HepG2 (cell line): Measurements from ENCODE around the gene ITGB2. TPM values are rescaled to one million over a fixed set of nuclear protein-coding genes. Genes with fewer than 3 reads are reported as not detected.

Experiments used
- ATAC-seq: fragments of 200-7000 bp; cut with Tn5 transposase; 3 replicates; pipeline ENCODE4 v1.9.1; 2020; ENCODE audit warnings: mild to moderate bottlenecking, moderate library complexity
- BruUV-seq: library from RNA; stranded (reverse); fragments of 400-500 nt; replicated peaks from 2 replicates; lab custom pipeline; 2021; lab: Mats Ljungman, UMichigan
- CTCF ChIA-PET: fragments of 300-600 bp; formaldehyde crosslinking; extraction: SDS; loops from one replicate; lab custom pipeline; 2021; ENCODE audit warnings: low total read pairs, inconsistent platforms, low intra/inter-chr PET ratio; lab: Yijun Ruan, JAX
- POLR2A ChIA-PET: fragments of 350-600 bp; sonication (Branson Sonifier 250); formaldehyde crosslinking; loops from one replicate; lab custom pipeline; 2020; ENCODE audit warnings: antibody characterized with exemption, inconsistent platforms; lab: Yijun Ruan, JAX
- DNase-seq: peaks from one replicate; pipeline ENCODE4 v3.0.0-alpha.2; 2015; ENCODE audit warnings: low spot score
- FAIRE-seq: peaks from 3 replicates; lab custom pipeline; 2011; peaks lifted over from hg19 to GRCh38; lab: Jason Lieb, UNC
- H2AFZ ChIP-seq: one replicate; pipeline ENCODE4 v1.6.1; 2011; ENCODE audit warnings: low read length, inconsistent platforms
- H3K27ac ChIP-seq: fragments of 300-600 bp; 3 replicates; pipeline ENCODE4 v1.8.0; 2011; ENCODE audit warnings: mixed run types, mild to moderate bottlenecking, mixed read lengths, low read length, inconsistent platforms; ENCODE audit not compliant: insufficient read depth; ENCODE audit errors: extremely low read length
- H3K27me3 ChIP-seq, 2 experiments: fragments of 200-600 bp in 1 of 2; 2 replicates in 1 of 2; 3 replicates in 1 of 2; pipeline versions ENCODE4 v1.6.0 to v1.8.0; 2011; ENCODE audit warnings: low read length in 2 of 2, mild to moderate bottlenecking in 2 of 2, moderate library complexity in 2 of 2, inconsistent platforms in 1 of 2; ENCODE audit not compliant: insufficient read depth in 2 of 2, control insufficient read depth in 1 of 2
- H3K36me3 ChIP-seq, 2 experiments: fragments of 200-600 bp in 1 of 2; replicated peaks in 1 of 2; 2 replicates in 1 of 2; 3 replicates in 1 of 2; pipeline versions ENCODE4 v1.5.1 to v1.8.0; 2011; ENCODE audit warnings: low read length in 2 of 2, inconsistent platforms in 1 of 2; ENCODE audit not compliant: insufficient read depth in 2 of 2, control insufficient read depth in 1 of 2
- H3K4me1 ChIP-seq: 2 replicates; pipeline ENCODE4 v1.5.1; 2012; ENCODE audit warnings: low read length, inconsistent platforms; ENCODE audit not compliant: insufficient read depth
- H3K4me2 ChIP-seq: 2 replicates; pipeline ENCODE4 v1.6.0; 2011; ENCODE audit warnings: low read depth, low read length, inconsistent platforms
- H3K4me3 ChIP-seq, 3 experiments: fragments of 200-600 bp in 1 of 3; sonication (generic), shearing (Covaris generic) in 1 of 3; replicated peaks in 1 of 3; 2 replicates each; pipeline ENCODE4 v1.5.1; 2011 to 2016; ENCODE audit warnings: low read length in 3 of 3, inconsistent platforms in 2 of 3, low read depth in 2 of 3, mild to moderate bottlenecking in 2 of 3, control low read depth in 1 of 3, mixed read lengths in 1 of 3; ENCODE audit not compliant: insufficient read depth in 1 of 3
- H3K79me2 ChIP-seq: one replicate; pipeline ENCODE4 v1.6.1; 2011; ENCODE audit warnings: low read length, inconsistent platforms; ENCODE audit not compliant: insufficient read depth
- H3K9ac ChIP-seq: 2 replicates; pipeline ENCODE4 v1.6.0; 2011; ENCODE audit warnings: mild to moderate bottlenecking, low read depth, low read length, inconsistent platforms; ENCODE audit not compliant: insufficient read depth
- H3K9me3 ChIP-seq: 2 replicates; pipeline ENCODE4 v1.5.1; 2012; ENCODE audit warnings: mild to moderate bottlenecking, low read length
- H4K20me1 ChIP-seq: 2 replicates; pipeline ENCODE4 v1.6.0; 2011; ENCODE audit warnings: inconsistent platforms, mild to moderate bottlenecking, low read length, moderate library complexity; ENCODE audit not compliant: insufficient read depth
- BRD4 ChIP-seq: sonication (generic); formaldehyde crosslinking; IDR thresholded peaks from 2 replicates; pipeline ENCODE4 v1.4.0; 2020; ENCODE audit warnings: missing genetic modification reagents
- FOXA3 ChIP-seq: IDR thresholded peaks from 2 replicates; pipeline ENCODE4 v1.6.1; 2016; ENCODE audit warnings: missing genetic modification reagents, missing compliant biosample characterization
- JARID2 ChIP-seq: sonication (generic); formaldehyde crosslinking; IDR thresholded peaks from 2 replicates; pipeline ENCODE4 v1.8.1; 2023; ENCODE audit warnings: missing genetic modification reagents, inconsistent platforms; ENCODE audit not compliant: insufficient replicate concordance
- PRPF4 ChIP-seq: fragments of 200-400 bp; formaldehyde crosslinking; IDR thresholded peaks from 2 replicates; pipeline ENCODE4 v1.6.1; 2016; ENCODE audit warnings: low read length, low read depth; ENCODE audit not compliant: poor library complexity, severe bottlenecking
- RAD21 ChIP-seq: fragments of 450-650 bp; formaldehyde crosslinking; IDR thresholded peaks from 2 replicates; pipeline ENCODE4 v1.5.0; 2020; ENCODE audit warnings: mild to moderate bottlenecking
- ZNF143 ChIP-seq: sonication (generic); formaldehyde crosslinking; IDR thresholded peaks from 2 replicates; pipeline ENCODE4 v1.4.0; 2020; ENCODE audit warnings: missing genetic modification reagents
- WGBS: methylation state at CpG from one replicate; pipeline ENCODE4 v1.1.6; 2017; ENCODE audit warnings: low lambda C conversion rate; 5-methylcytosine and 5-hydroxymethylcytosine counted together
- in situ Hi-C: cut with HindIII; loops from 2 replicates; pipeline ENCODE4 v1.10.0; 2017; ENCODE audit warnings: low pct_unique_long_range_greater_than_20kb; ENCODE audit not compliant: extremely low pct_ligation_motif_present
- intact Hi-C: fragments of 100-400 bp; cut with micrococcal nuclease; formaldehyde crosslinking; loops from one replicate; pipeline ENCODE4 v1.10.0; 2022; ENCODE audit not compliant: unreplicated experiment
- polyA plus RNA-seq, 8 experiments: library from polyadenylated mRNA; depleted of rRNA in 3 of 8; stranded (reverse) in 7 of 8; unstranded in 1 of 8; fragments of >200 nt; fragmentation: Illumina TruSeq in 4 of 8; extraction: Trizol in 4 of 8; gene quantifications; 2 replicates each; pipeline versions ENCODE4 v1.2.1 to v1.2.3, GENCODE V29; 2011 to 2016; ENCODE audit warnings: low read depth in 4 of 8, missing spikeins in 1 of 8, mixed read lengths in 1 of 8; ENCODE audit not compliant: insufficient read depth in 1 of 8
- total RNA-seq, 5 experiments: library from RNA; depleted of rRNA; stranded (reverse); fragments of >200 nt; fragmentation: Illumina TruSeq; extraction: Trizol; gene quantifications; 2 replicates each; pipeline ENCODE4 v1.2.3, GENCODE V29; 2016; ENCODE audit warnings: low read depth in 1 of 5
- TF ChIP-seq, protein P1 (sequence below): sonication (generic); formaldehyde crosslinking; IDR thresholded peaks from 2 replicates; pipeline ENCODE4 v1.4.0; 2020; ENCODE audit warnings: missing genetic modification reagents
- TF ChIP-seq, protein P2 (sequence below): IDR thresholded peaks from 2 replicates; pipeline ENCODE4 v1.6.1; 2012; ENCODE audit warnings: low read length, improper control_type of control experiment
- TF ChIP-seq, protein P3 (sequence below): fragments of 450-650 bp; IDR thresholded peaks from 2 replicates; pipeline ENCODE4 v1.6.1; 2017; ENCODE audit warnings: mild to moderate bottlenecking

ITGB2 gene
- total and polyA plus RNA-seq, 2 of the 13 experiments (the other 11 are each of a cell fraction or from before 2014, with no cell fraction given), result 4.2 to 18.0 TPM

DNA sequence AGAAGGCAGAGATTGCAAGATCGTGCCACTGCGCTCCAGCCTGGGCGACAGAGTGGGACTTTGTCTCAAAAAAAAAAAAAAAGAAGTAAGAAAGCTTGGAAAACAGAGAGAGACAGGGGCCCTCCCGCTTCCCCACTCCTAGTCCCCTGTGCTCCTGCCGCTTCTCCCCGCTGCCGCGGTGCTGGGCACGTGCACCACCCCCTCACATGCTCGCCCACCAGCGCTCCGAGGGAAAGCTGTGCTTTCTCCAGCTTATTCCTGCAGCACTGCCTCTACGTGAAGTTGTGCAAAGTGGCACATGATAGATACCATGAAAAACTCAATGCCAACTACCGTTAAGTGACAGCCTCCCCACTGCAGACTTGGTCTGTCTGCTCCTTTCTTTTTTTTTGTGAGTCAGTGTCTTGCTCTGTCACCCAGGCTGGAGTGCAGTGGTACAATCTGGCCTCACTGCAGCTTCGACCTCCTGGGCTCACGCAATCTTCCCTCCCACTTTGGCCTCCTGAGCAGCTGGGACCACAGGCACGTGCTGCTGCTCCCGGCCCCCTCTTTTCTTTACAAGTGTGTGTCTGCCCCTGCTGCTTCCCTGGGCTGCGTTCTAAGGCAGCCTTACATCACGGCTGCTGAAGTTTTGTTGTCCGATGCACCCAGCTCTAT, 34.6 kb upstream of the ITGB2 start:
- BruUV-seq, result no TSS peak
- ATAC-seq (no peak), FAIRE-seq (no peak), DNase-seq (no peak)
- Histone ChIP-seq H3K9ac (no peak overlapping the region), H3K27ac (no peak overlapping the region), H3K9me3 (no peaks in the 10 kb centered on the region), H3K4me3 (no peak overlapping the region), H4K20me1 (peaks cover 22% of the 10 kb centered on the region; the same call in 1 of the 2 replicates), H2AFZ (no peak overlapping the region), H3K36me3 (peaks cover 37 to 83% of the 10 kb centered on the region in 2 experiments), H3K4me1 (no peaks in the 10 kb centered on the region), H3K27me3 (no peaks in the 10 kb centered on the region), H3K4me2 (no peak overlapping the region), H3K79me2 (peaks cover 50% of the 10 kb centered on the region)
- intact Hi-C loops, result no loop called here
- WGBS, result 97% methylated on average over 21 of the region's 21 CpGs
- CTCF ChIA-PET, result no interaction called here
- in situ Hi-C loops, result no loop called here
- POLR2A ChIA-PET, result no interaction called here
- TF ChIP-seq JARID2 (CRISPR knock-in tag) (no peak), BRD4 (CRISPR knock-in tag) (no peak), ZNF143 (CRISPR knock-in tag) (no peak), FOXA3 (CRISPR knock-in tag) (no peak), PRPF4 (no peak), RAD21 (no peak)
- TF ChIP-seq, protein P1, sequence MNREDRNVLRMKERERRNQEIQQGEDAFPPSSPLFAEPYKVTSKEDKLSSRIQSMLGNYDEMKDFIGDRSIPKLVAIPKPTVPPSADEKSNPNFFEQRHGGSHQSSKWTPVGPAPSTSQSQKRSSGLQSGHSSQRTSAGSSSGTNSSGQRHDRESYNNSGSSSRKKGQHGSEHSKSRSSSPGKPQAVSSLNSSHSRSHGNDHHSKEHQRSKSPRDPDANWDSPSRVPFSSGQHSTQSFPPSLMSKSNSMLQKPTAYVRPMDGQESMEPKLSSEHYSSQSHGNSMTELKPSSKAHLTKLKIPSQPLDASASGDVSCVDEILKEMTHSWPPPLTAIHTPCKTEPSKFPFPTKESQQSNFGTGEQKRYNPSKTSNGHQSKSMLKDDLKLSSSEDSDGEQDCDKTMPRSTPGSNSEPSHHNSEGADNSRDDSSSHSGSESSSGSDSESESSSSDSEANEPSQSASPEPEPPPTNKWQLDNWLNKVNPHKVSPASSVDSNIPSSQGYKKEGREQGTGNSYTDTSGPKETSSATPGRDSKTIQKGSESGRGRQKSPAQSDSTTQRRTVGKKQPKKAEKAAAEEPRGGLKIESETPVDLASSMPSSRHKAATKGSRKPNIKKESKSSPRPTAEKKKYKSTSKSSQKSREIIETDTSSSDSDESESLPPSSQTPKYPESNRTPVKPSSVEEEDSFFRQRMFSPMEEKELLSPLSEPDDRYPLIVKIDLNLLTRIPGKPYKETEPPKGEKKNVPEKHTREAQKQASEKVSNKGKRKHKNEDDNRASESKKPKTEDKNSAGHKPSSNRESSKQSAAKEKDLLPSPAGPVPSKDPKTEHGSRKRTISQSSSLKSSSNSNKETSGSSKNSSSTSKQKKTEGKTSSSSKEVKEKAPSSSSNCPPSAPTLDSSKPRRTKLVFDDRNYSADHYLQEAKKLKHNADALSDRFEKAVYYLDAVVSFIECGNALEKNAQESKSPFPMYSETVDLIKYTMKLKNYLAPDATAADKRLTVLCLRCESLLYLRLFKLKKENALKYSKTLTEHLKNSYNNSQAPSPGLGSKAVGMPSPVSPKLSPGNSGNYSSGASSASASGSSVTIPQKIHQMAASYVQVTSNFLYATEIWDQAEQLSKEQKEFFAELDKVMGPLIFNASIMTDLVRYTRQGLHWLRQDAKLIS (CRISPR knock-in tag), result no peak
- TF ChIP-seq, protein P2, sequence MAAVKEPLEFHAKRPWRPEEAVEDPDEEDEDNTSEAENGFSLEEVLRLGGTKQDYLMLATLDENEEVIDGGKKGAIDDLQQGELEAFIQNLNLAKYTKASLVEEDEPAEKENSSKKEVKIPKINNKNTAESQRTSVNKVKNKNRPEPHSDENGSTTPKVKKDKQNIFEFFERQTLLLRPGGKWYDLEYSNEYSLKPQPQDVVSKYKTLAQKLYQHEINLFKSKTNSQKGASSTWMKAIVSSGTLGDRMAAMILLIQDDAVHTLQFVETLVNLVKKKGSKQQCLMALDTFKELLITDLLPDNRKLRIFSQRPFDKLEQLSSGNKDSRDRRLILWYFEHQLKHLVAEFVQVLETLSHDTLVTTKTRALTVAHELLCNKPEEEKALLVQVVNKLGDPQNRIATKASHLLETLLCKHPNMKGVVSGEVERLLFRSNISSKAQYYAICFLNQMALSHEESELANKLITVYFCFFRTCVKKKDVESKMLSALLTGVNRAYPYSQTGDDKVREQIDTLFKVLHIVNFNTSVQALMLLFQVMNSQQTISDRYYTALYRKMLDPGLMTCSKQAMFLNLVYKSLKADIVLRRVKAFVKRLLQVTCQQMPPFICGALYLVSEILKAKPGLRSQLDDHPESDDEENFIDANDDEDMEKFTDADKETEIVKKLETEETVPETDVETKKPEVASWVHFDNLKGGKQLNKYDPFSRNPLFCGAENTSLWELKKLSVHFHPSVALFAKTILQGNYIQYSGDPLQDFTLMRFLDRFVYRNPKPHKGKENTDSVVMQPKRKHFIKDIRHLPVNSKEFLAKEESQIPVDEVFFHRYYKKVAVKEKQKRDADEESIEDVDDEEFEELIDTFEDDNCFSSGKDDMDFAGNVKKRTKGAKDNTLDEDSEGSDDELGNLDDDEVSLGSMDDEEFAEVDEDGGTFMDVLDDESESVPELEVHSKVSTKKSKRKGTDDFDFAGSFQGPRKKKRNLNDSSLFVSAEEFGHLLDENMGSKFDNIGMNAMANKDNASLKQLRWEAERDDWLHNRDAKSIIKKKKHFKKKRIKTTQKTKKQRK, result no peak
- TF ChIP-seq, protein P3, sequence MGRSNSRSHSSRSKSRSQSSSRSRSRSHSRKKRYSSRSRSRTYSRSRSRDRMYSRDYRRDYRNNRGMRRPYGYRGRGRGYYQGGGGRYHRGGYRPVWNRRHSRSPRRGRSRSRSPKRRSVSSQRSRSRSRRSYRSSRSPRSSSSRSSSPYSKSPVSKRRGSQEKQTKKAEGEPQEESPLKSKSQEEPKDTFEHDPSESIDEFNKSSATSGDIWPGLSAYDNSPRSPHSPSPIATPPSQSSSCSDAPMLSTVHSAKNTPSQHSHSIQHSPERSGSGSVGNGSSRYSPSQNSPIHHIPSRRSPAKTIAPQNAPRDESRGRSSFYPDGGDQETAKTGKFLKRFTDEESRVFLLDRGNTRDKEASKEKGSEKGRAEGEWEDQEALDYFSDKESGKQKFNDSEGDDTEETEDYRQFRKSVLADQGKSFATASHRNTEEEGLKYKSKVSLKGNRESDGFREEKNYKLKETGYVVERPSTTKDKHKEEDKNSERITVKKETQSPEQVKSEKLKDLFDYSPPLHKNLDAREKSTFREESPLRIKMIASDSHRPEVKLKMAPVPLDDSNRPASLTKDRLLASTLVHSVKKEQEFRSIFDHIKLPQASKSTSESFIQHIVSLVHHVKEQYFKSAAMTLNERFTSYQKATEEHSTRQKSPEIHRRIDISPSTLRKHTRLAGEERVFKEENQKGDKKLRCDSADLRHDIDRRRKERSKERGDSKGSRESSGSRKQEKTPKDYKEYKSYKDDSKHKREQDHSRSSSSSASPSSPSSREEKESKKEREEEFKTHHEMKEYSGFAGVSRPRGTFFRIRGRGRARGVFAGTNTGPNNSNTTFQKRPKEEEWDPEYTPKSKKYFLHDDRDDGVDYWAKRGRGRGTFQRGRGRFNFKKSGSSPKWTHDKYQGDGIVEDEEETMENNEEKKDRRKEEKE, result no peak
